Kidney epithelial cell (primary cell): ENCODE measurements around the gene INTS13. TPM values are rescaled to one million over a fixed set of nuclear protein-coding genes. Genes with fewer than 3 reads are reported as not detected.

Source experiments
- DNase-seq: peaks from one replicate; pipeline ENCODE4 v3.0.0-alpha.2; 2010; ENCODE audit warnings: low read depth
- H3K27me3 ChIP-seq: 2 replicates; pipeline ENCODE4 v1.6.0; 2011; ENCODE audit warnings: low read length; ENCODE audit not compliant: control insufficient read depth, insufficient read depth
- H3K36me3 ChIP-seq: 2 replicates; pipeline ENCODE4 v1.5.1; 2011; ENCODE audit warnings: low read length; ENCODE audit not compliant: control insufficient read depth, insufficient read depth
- H3K4me3 ChIP-seq: 2 replicates; pipeline ENCODE4 v1.5.1; 2011; ENCODE audit warnings: low read depth, mild to moderate bottlenecking, control low read depth, low read length
- total RNA-seq: library from RNA; depleted of rRNA; stranded (reverse); fragments of >200 nt; gene quantifications from 2 replicates; pipeline ENCODE4 v1.2.3, GENCODE V29; 2015
- TF ChIP-seq, protein P1 (sequence below): IDR thresholded peaks from 2 replicates; pipeline ENCODE4 v1.5.1; 2011; ENCODE audit warnings: mild to moderate bottlenecking, moderate library complexity, low read length, control low read depth, inconsistent platforms; ENCODE audit not compliant: insufficient read depth, poor library complexity, severe bottlenecking

Gene INTS13
- total RNA-seq, 1 donor from 2014 or later = 27.3 TPM

DNA sequence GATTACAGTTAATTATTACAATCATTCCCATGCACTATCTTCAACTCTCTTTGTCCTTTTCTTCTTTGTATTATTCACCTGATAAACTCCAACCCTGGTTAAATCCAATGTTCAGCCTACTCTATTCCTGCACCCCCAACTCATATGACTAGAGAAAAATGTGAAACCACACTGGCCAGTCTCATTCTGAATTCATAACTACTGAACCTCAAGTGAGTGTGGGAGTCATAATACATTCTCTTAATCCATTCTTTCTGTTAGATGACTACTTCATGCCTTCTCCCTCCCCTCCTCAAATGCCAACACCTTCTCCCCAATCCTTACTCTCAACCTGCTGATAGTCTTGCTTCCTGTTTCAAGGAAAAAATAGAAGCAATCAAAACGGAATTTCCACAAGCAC, 82.4 kb downstream of the INTS13 start:
- no peaks in the 10 kb centered on the region for H3K36me3 ChIP-seq
- DNase-seq = no peak
- no peaks in the 10 kb centered on the region for H3K27me3 ChIP-seq
- TF ChIP-seq, protein P1, sequence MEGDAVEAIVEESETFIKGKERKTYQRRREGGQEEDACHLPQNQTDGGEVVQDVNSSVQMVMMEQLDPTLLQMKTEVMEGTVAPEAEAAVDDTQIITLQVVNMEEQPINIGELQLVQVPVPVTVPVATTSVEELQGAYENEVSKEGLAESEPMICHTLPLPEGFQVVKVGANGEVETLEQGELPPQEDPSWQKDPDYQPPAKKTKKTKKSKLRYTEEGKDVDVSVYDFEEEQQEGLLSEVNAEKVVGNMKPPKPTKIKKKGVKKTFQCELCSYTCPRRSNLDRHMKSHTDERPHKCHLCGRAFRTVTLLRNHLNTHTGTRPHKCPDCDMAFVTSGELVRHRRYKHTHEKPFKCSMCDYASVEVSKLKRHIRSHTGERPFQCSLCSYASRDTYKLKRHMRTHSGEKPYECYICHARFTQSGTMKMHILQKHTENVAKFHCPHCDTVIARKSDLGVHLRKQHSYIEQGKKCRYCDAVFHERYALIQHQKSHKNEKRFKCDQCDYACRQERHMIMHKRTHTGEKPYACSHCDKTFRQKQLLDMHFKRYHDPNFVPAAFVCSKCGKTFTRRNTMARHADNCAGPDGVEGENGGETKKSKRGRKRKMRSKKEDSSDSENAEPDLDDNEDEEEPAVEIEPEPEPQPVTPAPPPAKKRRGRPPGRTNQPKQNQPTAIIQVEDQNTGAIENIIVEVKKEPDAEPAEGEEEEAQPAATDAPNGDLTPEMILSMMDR = no peak
- no peak overlapping the region for H3K4me3 ChIP-seq

Other genes starting within 250 kb of the INTS13 start
- 16.3 and 19.9 TPM in 2 replicates for gene ITPR2, start 104.8 kb downstream of the INTS13 start, total RNA-seq
- 27.6 and 38.7 TPM in 2 replicates for gene FGFR1OP2, start 489 bp upstream of the INTS13 start, total RNA-seq
- gene TM7SF3, start 76.4 kb upstream of the INTS13 start, total RNA-seq = 59.5 and 65.4 TPM in 2 replicates
- gene MED21, start 84.6 kb upstream of the INTS13 start, total RNA-seq = 27.7 and 35.3 TPM in 2 replicates
- gene C12orf71, start 144.6 kb upstream of the INTS13 start, total RNA-seq = not detected in 2 replicates